ENCODE data around the gene CAPN14.

- no peak for TF ChIP-seq CTCF (conservative IDR thresholded peaks at IDR 0.05 in 1 of 2, IDR thresholded peaks at IDR 0.05 in 1 of 2; ENCODE audit: extremely low read depth in 1 of 2, insufficient read depth in 1 of 2, low read depth in 1 of 2, low read length in 2 of 2)
- TF ChIP-seq EZH2 (IDR thresholded peaks at IDR 0.05; ENCODE audit: borderline replicate concordance, low read length): no peak
Measured at GRCh38 chr2:31197669-31198068, 19.6 kb downstream of the CAPN14 start.

Measured in mammary epithelial cell (primary cell).